Stimulated activated naive CD8-positive, alpha-beta T cell treated with anti-CD3 and anti-CD28 coated beads, Interleukin-15, amount 100 ng/mL, for 72 hours (primary cell): Measurements from ENCODE around the gene PPP2R2C.
A peak's percentile ranks its signal among the peaks of the same experiment; 100 is the strongest.

Experiments
- ATAC-seq: fragments of 150-1000 bp; cut with Tn5 transposase; 2 replicates; pipeline ENCODE4 v1.10.0; 2021; ENCODE audit warnings: mild to moderate bottlenecking, moderate library complexity
- DNase-seq, 2 donors: peaks; one replicate each; pipeline ENCODE4 v3.0.0; 2021 to 2022
- H3K27ac Mint-ChIP-seq, 2 donors: one replicate each; pipeline ENCODE4 v1.8.0; 2022; ENCODE audit warnings: mild to moderate bottlenecking in 2 of 2, mixed read lengths in 2 of 2, moderate library complexity in 2 of 2
- H3K27me3 Mint-ChIP-seq: one replicate; pipeline ENCODE4 v1.8.0; 2022; ENCODE audit warnings: mixed read lengths
- H3K4me1 Mint-ChIP-seq: one replicate; pipeline ENCODE4 v1.8.0; 2022; ENCODE audit warnings: mild to moderate bottlenecking, mixed read lengths
- H3K4me3 Mint-ChIP-seq, 2 donors: one replicate each; pipeline ENCODE4 v1.8.0; 2022; ENCODE audit warnings: mild to moderate bottlenecking in 2 of 2, mixed read lengths in 2 of 2, moderate library complexity in 1 of 2
- H3K9me3 Mint-ChIP-seq, 2 donors: one replicate each; pipeline ENCODE4 v1.8.0; 2022; ENCODE audit warnings: mixed read lengths in 2 of 2

PPP2R2C gene

GRCh38 chr4:6464842-6465588, 7.4 kb downstream of the PPP2R2C start:
- Mint-ChIP-seq H3K4me1 (no peaks in the 10 kb centered on the region), H3K9me3 (no peaks in the 10 kb centered on the region), H3K4me3 (no peak overlapping the region), H3K27me3 (peaks cover 61% of the 10 kb centered on the region), H3K27ac (no peak overlapping the region)
- DNase-seq (no peak), ATAC-seq (no peak)

- Mint-ChIP-seq H3K4me1 (no peaks in the 10 kb centered on the region), H3K4me3 (no peak overlapping the region), H3K27me3 (peaks cover 52% of the 10 kb centered on the region), H3K27ac (no peak overlapping the region), H3K9me3 (peaks cover 0 to 5% of the 10 kb centered on the region in 2 donors)
- ATAC-seq (no peak), DNase-seq (no peak)
These were observed 8.8 kb downstream of the PPP2R2C start for GRCh38 chr4:6463311-6464289.

GRCh38 chr4:6461301-6462165, 10.9 kb downstream of the PPP2R2C start:
- Mint-ChIP-seq H3K4me3 (no peak overlapping the region), H3K9me3 (peaks cover 0 to 15% of the 10 kb centered on the region in 2 donors), H3K4me1 (no peaks in the 10 kb centered on the region), H3K27ac (no peak overlapping the region), H3K27me3 (peaks cover 46% of the 10 kb centered on the region)
- DNase-seq (peak in 1 of 2 donors; percentile 3), ATAC-seq (no peak)

- no peak overlapping the region for H3K4me3 Mint-ChIP-seq
- ATAC-seq (no peak), DNase-seq (no peak)
- H3K27ac Mint-ChIP-seq: no peak overlapping the region
- peaks cover 0 to 15% of the 10 kb centered on the region in 2 donors for H3K9me3 Mint-ChIP-seq
- no peaks in the 10 kb centered on the region for H3K4me1 Mint-ChIP-seq
- H3K27me3 Mint-ChIP-seq: peaks cover 49% of the 10 kb centered on the region
These were observed 11.5 kb downstream of the PPP2R2C start for GRCh38 chr4:6460876-6461275.

GRCh38 chr4:6458528-6458927, 13.9 kb downstream of the PPP2R2C start:
- Mint-ChIP-seq H3K4me3 (no peak overlapping the region), H3K27me3 (peaks cover 58% of the 10 kb centered on the region)

GRCh38 chr4:6456450-6456849, 16.0 kb downstream of the PPP2R2C start:
- ATAC-seq: no peak
- Mint-ChIP-seq H3K27me3 (peaks cover 50% of the 10 kb centered on the region), H3K4me1 (no peaks in the 10 kb centered on the region)

More at GRCh38 chr4:6458528-6458927, 13.9 kb downstream of the PPP2R2C start:
- H3K27ac Mint-ChIP-seq: peak overlapping the region in 1 of 2 donors; percentile 68
- ATAC-seq (no peak), DNase-seq (no peak)
- peaks cover 0 to 15% of the 10 kb centered on the region in 2 donors for H3K9me3 Mint-ChIP-seq
- no peaks in the 10 kb centered on the region for H3K4me1 Mint-ChIP-seq

GRCh38 chr4:6454112-6454910, 18.1 kb downstream of the PPP2R2C start:
- no peak overlapping the region for H3K4me3 Mint-ChIP-seq
- H3K27ac Mint-ChIP-seq: no peak overlapping the region
- H3K4me1 Mint-ChIP-seq: no peaks in the 10 kb centered on the region
- H3K9me3 Mint-ChIP-seq: peaks cover 0 to 15% of the 10 kb centered on the region in 2 donors
- H3K27me3 Mint-ChIP-seq: peaks cover 51% of the 10 kb centered on the region
- DNase-seq (no peak), ATAC-seq (no peak)

More at GRCh38 chr4:6456450-6456849, 16.0 kb downstream of the PPP2R2C start:
- Mint-ChIP-seq H3K4me3 (no peak overlapping the region), H3K9me3 (peaks cover 0 to 15% of the 10 kb centered on the region in 2 donors), H3K27ac (no peak overlapping the region)
- no peak for DNase-seq

- Mint-ChIP-seq H3K9me3 (peaks cover 0 to 10% of the 10 kb centered on the region in 2 donors), H3K4me1 (no peaks in the 10 kb centered on the region), H3K4me3 (no peak overlapping the region), H3K27me3 (peaks cover 48% of the 10 kb centered on the region), H3K27ac (no peak overlapping the region)
- DNase-seq (no peak), ATAC-seq (no peak)
These were observed 18.8 kb downstream of the PPP2R2C start for GRCh38 chr4:6453688-6453990.

GRCh38 chr4:6452897-6453687, 19.3 kb downstream of the PPP2R2C start:
- no peak for DNase-seq
- Mint-ChIP-seq H3K4me1 (no peaks in the 10 kb centered on the region), H3K9me3 (peaks cover 0 to 4% of the 10 kb centered on the region in 2 donors), H3K27ac (no peak overlapping the region), H3K4me3 (no peak overlapping the region), H3K27me3 (peaks cover 48% of the 10 kb centered on the region)
- no peak for ATAC-seq

- Mint-ChIP-seq H3K27me3 (peaks cover 49% of the 10 kb centered on the region), H3K27ac (no peak overlapping the region), H3K9me3 (no peaks in the 10 kb centered on the region), H3K4me3 (no peak overlapping the region), H3K4me1 (no peaks in the 10 kb centered on the region)
- DNase-seq (no peak), ATAC-seq (no peak)
These were observed 20.1 kb downstream of the PPP2R2C start for GRCh38 chr4:6452116-6452896.

- Mint-ChIP-seq H3K4me3 (no peak overlapping the region), H3K9me3 (no peaks in the 10 kb centered on the region), H3K4me1 (peaks cover 5% of the 10 kb centered on the region), H3K27ac (peak overlapping the region in 1 of 2 donors; percentile 20), H3K27me3 (peaks cover 58% of the 10 kb centered on the region)
- ATAC-seq: no peak
- DNase-seq: no peak
These were observed 21.1 kb downstream of the PPP2R2C start for GRCh38 chr4:6451309-6451708.

GRCh38 chr4:6450709-6451108, 21.7 kb downstream of the PPP2R2C start:
- ATAC-seq (no peak), DNase-seq (no peak)
- H3K27me3 Mint-ChIP-seq: peaks cover 58% of the 10 kb centered on the region
- H3K4me1 Mint-ChIP-seq: peaks cover 5% of the 10 kb centered on the region
- H3K4me3 Mint-ChIP-seq: no peak overlapping the region
- no peak overlapping the region for H3K27ac Mint-ChIP-seq
- no peaks in the 10 kb centered on the region for H3K9me3 Mint-ChIP-seq

GRCh38 chr4:6449746-6450369, 22.6 kb downstream of the PPP2R2C start:
- Mint-ChIP-seq H3K4me3 (no peak overlapping the region), H3K4me1 (peaks cover 5% of the 10 kb centered on the region), H3K27ac (no peak overlapping the region), H3K9me3 (no peaks in the 10 kb centered on the region), H3K27me3 (peaks cover 50% of the 10 kb centered on the region)
- DNase-seq (no peak), ATAC-seq (no peak)
